Measurements from ENCODE around the gene DRAM1. TPM values are rescaled to one million over a fixed set of nuclear protein-coding genes. Genes with fewer than 3 reads are reported as not detected.

The DRAM1 gene
- total and polyA plus RNA-seq, 4 donors, result 4.0 to 5.3 (median 4.6) TPM

DNA sequence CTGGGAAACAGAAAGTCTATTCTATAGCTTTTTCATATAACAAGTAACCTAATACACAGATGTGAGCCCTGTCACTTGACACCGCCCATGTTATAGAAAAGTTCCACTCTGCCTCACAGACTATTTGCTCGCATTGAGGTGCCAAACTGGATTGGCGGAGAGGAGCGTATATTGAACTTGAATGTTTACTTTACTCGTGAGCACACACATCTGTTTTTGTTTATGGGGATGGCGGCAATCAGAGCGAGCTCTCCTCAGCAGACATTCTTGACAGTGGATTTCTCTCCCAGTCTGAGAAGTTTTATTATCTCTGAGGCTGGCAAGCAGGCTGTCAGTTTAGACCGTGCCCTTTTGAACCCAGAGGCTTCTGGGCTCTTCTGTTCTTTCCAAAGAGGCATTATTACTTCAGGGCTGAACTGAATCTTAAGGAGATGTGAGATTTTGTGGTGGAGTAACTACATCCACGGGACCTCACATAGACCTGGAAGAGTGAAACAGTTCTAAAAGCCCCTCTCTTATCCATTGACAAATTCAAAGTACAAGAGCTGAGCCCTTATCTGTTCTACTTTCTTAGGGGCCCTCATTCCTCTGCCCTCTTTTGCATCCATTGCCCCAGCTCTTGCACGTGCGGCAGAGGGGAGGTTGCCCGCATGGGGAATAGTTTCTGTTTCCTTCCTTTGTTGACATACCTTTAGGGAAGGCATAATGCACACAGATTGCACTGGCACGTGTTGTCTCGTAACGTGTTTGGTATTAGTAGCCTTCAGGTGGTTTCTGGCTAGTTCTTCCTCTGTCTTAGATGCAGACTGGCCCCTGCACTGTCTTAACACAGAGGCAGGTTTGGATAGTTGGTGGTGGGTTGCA is 68.2 kb downstream of the DRAM1 start:
- Histone ChIP-seq H3K27me3 (ENCODE audit: control insufficient read depth, insufficient read depth, low read length) (no peaks in the 10 kb centered on the region), H3K4me1 (ENCODE audit: control insufficient read depth, insufficient read depth, low read length) (no peaks in the 10 kb centered on the region), H3K9me3 (ENCODE audit: control insufficient read depth, insufficient read depth, low read length) (no peaks in the 10 kb centered on the region), H3K4me3 (ENCODE audit: low read depth, low read length) (no peak overlapping the region), H3K27ac (ENCODE audit: low read depth, low read length) (no peak overlapping the region), H3K36me3 (ENCODE audit: control insufficient read depth, insufficient read depth, low read length) (no peaks in the 10 kb centered on the region)
- DNase-seq (ENCODE audit: low read depth in 4 of 6, low spot score in 6 of 6), result no peak
- WGBS (ENCODE audit: insufficient coverage), result 65% methylated on average over 10 of the region's 15 CpGs

DNA sequence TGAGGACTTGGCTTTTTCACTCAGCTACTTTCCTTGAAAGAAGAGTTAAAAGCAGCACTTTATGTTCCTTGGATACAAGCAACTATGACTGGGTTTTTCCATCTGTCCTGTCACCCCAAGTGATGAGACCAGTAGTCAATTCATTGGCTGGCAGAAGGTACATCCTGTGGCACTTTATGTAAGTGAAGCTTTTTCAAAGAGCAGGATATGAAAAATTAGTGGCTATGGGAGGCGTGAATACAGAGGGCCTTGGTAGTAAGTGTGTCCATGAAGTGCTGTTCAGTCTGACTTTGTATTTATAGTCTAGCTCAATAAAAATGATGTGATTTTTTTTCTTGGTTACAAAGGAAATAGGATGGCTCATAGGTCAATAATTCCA is 68.8 kb downstream of the DRAM1 start:
- 100% methylated on average over 1 of the region's 1 CpG for WGBS (ENCODE audit: insufficient coverage)
- no peak for DNase-seq (ENCODE audit: low read depth in 4 of 6, low spot score in 6 of 6)
- no peaks in the 10 kb centered on the region for H3K9me3 ChIP-seq (ENCODE audit: control insufficient read depth, insufficient read depth, low read length)

DNA sequence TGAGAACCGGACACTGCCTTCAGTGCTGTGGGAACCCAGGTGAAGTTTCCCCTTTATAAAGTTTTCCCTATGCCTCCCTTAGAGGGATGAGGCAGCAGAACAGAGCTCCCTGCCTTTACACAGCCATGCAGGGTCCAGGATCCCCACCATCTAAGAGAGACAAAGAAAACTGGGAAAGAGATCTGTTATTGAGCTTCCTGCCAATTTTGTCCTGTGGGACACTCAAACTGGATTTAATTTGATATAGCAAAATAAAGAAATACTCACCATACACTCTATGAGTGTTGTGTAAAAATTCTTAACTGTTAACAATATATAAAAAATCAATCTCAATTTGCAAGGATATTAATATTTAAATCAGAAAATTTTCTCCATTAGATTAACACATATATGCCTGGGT is 69.9 kb downstream of the DRAM1 start:
- H3K27ac ChIP-seq (ENCODE audit: low read depth, low read length), result no peak overlapping the region
- H3K36me3 ChIP-seq (ENCODE audit: control insufficient read depth, insufficient read depth, low read length), result no peaks in the 10 kb centered on the region
- no peak overlapping the region for H3K4me3 ChIP-seq (ENCODE audit: low read depth, low read length)
- WGBS (ENCODE audit: insufficient coverage), result no CpG with 5 or more reads among the region's 1 CpG
- DNase-seq (ENCODE audit: low read depth in 4 of 6, low spot score in 6 of 6), result no peak
- no peaks in the 10 kb centered on the region for H3K9me3 ChIP-seq (ENCODE audit: control insufficient read depth, insufficient read depth, low read length)
- no peaks in the 10 kb centered on the region for H3K4me1 ChIP-seq (ENCODE audit: control insufficient read depth, insufficient read depth, low read length)
- no peaks in the 10 kb centered on the region for H3K27me3 ChIP-seq (ENCODE audit: control insufficient read depth, insufficient read depth, low read length)

More for the DNA sequence above, 68.8 kb downstream of the DRAM1 start:
- Histone ChIP-seq H3K36me3 (ENCODE audit: control insufficient read depth, insufficient read depth, low read length) (no peaks in the 10 kb centered on the region), H3K27ac (ENCODE audit: low read depth, low read length) (no peak overlapping the region), H3K27me3 (ENCODE audit: control insufficient read depth, insufficient read depth, low read length) (no peaks in the 10 kb centered on the region), H3K4me3 (ENCODE audit: low read depth, low read length) (no peak overlapping the region), H3K4me1 (ENCODE audit: control insufficient read depth, insufficient read depth, low read length) (no peaks in the 10 kb centered on the region)

DNA sequence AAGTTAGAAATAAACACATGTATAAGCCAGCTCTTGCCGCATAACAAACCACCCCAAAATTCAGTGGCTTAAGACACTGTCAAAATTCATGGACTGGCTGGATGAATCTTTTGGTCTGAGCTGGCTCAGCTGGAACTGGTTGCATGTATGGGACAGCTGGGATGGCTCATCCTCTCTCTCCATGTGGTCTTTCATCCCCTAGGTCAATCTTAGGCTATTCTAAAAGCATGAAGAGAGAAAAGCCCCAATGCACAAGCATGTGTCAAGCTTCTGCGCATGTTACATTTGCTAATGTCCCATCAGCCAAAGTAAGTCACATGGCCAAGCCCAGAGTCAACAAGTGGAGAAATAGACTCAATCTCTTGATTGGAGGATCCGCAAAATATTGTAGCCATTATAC is 71.0 kb downstream of the DRAM1 start:
- Histone ChIP-seq H3K36me3 (ENCODE audit: control insufficient read depth, insufficient read depth, low read length) (no peaks in the 10 kb centered on the region), H3K27ac (ENCODE audit: low read depth, low read length) (no peak overlapping the region), H3K27me3 (ENCODE audit: control insufficient read depth, insufficient read depth, low read length) (no peaks in the 10 kb centered on the region), H3K4me3 (ENCODE audit: low read depth, low read length) (no peak overlapping the region), H3K9me3 (ENCODE audit: control insufficient read depth, insufficient read depth, low read length) (no peaks in the 10 kb centered on the region), H3K4me1 (ENCODE audit: control insufficient read depth, insufficient read depth, low read length) (no peaks in the 10 kb centered on the region)
- DNase-seq (ENCODE audit: low read depth in 4 of 6, low spot score in 6 of 6), result no peak
- WGBS (ENCODE audit: insufficient coverage), result 93% methylated on average over 2 of the region's 3 CpGs

DNA sequence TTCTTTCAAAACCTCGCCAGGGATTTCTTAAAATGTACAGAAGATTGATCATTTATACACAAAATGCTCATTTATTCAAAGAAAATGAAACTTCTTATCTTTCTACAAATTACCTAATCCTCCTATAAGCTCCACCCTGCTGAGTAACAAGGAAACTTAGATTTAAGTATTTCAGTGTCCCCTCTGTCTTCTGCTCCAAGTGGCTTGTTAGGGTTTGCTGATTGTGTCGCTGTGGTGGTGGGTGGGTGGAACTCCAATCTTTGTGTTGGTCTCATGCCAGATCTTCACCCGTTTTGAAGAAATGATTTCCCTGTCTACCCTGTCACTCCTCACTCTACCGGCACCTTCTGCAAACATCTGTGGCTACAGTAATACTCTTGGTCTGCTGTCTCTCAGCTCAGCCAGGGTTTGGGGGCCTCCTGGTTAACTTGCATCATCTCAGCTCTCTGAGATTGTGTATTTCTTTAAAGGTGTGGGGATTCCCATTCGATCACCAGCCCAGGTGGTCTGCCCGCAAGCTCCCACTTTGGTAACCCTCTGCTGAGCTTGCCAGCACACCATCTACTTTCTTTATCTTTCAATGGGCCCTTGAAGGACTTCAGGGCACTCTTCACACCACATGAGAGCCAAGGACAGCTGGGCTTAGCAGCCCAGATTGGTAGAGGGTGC is 73.8 kb downstream of the DRAM1 start:
- H3K4me1 ChIP-seq (ENCODE audit: control insufficient read depth, insufficient read depth, low read length), result no peaks in the 10 kb centered on the region
- no peak overlapping the region for H3K4me3 ChIP-seq (ENCODE audit: low read depth, low read length)
- 90% methylated on average over 4 of the region's 6 CpGs for WGBS (ENCODE audit: insufficient coverage)
- no peaks in the 10 kb centered on the region for H3K36me3 ChIP-seq (ENCODE audit: control insufficient read depth, insufficient read depth, low read length)
- no peak overlapping the region for H3K27ac ChIP-seq (ENCODE audit: low read depth, low read length)
- H3K27me3 ChIP-seq (ENCODE audit: control insufficient read depth, insufficient read depth, low read length), result no peaks in the 10 kb centered on the region
- H3K9me3 ChIP-seq (ENCODE audit: control insufficient read depth, insufficient read depth, low read length), result no peaks in the 10 kb centered on the region
- no peak for DNase-seq (ENCODE audit: low read depth in 4 of 6, low spot score in 6 of 6)

DNA sequence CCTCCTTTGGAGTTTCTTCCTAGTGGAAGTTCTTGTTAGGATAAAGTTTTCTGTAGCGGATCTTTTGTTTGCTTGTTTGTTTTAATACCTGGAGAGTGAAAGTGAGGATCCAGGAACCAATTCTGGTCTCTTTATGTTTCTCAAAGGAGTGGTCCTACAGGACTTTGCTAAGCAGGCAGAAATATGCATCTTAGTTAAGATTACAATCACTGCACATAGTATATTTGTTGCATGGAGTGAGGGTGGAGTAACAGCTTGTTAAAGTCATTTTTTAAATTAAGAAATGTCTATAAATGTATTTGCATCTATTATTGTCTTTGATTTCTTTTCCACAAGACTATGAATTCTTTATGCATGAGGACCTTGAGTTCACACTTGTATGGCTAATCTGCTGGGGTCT is 76.7 kb downstream of the DRAM1 start:
- H3K4me3 ChIP-seq (ENCODE audit: low read depth, low read length), result no peak overlapping the region
- no peaks in the 10 kb centered on the region for H3K36me3 ChIP-seq (ENCODE audit: control insufficient read depth, insufficient read depth, low read length)
- WGBS (ENCODE audit: insufficient coverage), result 83% methylated on average over 1 of the region's 1 CpG
- no peaks in the 10 kb centered on the region for H3K4me1 ChIP-seq (ENCODE audit: control insufficient read depth, insufficient read depth, low read length)
- no peak for DNase-seq (ENCODE audit: low read depth in 4 of 6, low spot score in 6 of 6)
- H3K27me3 ChIP-seq (ENCODE audit: control insufficient read depth, insufficient read depth, low read length), result no peaks in the 10 kb centered on the region
- no peaks in the 10 kb centered on the region for H3K9me3 ChIP-seq (ENCODE audit: control insufficient read depth, insufficient read depth, low read length)
- no peak overlapping the region for H3K27ac ChIP-seq (ENCODE audit: low read depth, low read length)

DNA sequence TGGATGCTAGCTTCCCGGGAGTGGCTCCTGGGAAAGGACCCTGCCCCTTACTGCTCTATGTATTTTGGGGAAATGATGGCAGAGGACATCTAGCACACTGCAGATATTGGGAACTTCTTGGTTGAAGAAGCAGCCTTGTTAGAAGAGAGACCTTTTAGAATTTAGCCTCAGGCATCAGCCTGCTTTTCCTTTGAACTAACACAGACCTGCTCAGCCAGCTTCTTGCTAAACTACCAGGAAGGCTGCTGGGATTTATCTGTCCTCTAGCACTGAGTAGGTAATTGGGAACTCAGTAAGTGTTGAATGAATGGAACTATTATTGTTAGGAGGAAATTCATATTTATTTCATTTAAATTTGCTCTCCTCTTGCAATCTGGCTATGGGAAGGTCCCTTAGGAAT is 77.3 kb downstream of the DRAM1 start:
- Histone ChIP-seq H3K9me3 (ENCODE audit: control insufficient read depth, insufficient read depth, low read length) (no peaks in the 10 kb centered on the region), H3K4me3 (ENCODE audit: low read depth, low read length) (no peak overlapping the region), H3K27me3 (ENCODE audit: control insufficient read depth, insufficient read depth, low read length) (no peaks in the 10 kb centered on the region), H3K4me1 (ENCODE audit: control insufficient read depth, insufficient read depth, low read length) (no peaks in the 10 kb centered on the region), H3K36me3 (ENCODE audit: control insufficient read depth, insufficient read depth, low read length) (no peaks in the 10 kb centered on the region), H3K27ac (ENCODE audit: low read depth, low read length) (no peak overlapping the region)
- no peak for DNase-seq (ENCODE audit: low read depth in 4 of 6, low spot score in 6 of 6)
- WGBS (ENCODE audit: insufficient coverage), result 100% methylated on average over 1 of the region's 1 CpG

DNA sequence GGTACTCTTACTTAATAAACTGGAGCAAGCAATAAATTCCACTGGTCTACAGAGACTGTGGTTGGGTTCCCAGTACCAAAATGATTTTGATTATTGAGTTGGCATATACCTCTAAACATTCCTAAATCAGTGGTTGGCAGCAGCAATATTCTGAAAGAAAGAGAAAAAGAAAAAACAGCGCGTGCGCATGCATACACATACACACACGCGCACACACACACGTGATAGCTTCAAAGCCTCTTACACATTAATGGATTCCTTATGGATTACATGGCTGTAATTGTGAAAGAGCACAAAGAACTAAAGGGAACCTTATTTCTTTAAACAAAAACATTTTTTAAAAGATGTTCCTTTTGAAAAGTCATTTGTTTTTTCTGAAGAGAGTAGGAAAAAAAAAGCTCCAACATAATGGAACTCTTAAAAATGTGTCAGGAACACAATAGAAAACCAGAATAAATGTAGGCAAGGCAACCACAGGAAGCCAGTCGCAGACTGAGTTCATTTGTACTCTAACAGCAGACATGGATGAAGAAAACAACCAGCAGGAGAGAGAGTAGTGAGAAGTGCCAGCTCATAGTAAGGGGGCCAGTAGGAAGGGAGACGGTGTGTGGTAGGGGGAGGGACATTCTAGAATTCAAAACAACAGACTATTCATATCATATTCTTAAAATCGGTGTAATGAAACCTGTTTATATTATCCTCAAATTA is 80.0 kb downstream of the DRAM1 start:
- H3K27ac ChIP-seq (ENCODE audit: low read depth, low read length), result no peak overlapping the region
- WGBS (ENCODE audit: insufficient coverage), result 17% methylated on average over 1 of the region's 9 CpGs
- no peaks in the 10 kb centered on the region for H3K36me3 ChIP-seq (ENCODE audit: control insufficient read depth, insufficient read depth, low read length)
- no peak overlapping the region for H3K4me3 ChIP-seq (ENCODE audit: low read depth, low read length)
- peak in 1 of 6 donors; percentile 57 for DNase-seq (ENCODE audit: low read depth in 4 of 6, low spot score in 6 of 6)
- no peaks in the 10 kb centered on the region for H3K27me3 ChIP-seq (ENCODE audit: control insufficient read depth, insufficient read depth, low read length)
- no peaks in the 10 kb centered on the region for H3K9me3 ChIP-seq (ENCODE audit: control insufficient read depth, insufficient read depth, low read length)
- no peaks in the 10 kb centered on the region for H3K4me1 ChIP-seq (ENCODE audit: control insufficient read depth, insufficient read depth, low read length)

DNA sequence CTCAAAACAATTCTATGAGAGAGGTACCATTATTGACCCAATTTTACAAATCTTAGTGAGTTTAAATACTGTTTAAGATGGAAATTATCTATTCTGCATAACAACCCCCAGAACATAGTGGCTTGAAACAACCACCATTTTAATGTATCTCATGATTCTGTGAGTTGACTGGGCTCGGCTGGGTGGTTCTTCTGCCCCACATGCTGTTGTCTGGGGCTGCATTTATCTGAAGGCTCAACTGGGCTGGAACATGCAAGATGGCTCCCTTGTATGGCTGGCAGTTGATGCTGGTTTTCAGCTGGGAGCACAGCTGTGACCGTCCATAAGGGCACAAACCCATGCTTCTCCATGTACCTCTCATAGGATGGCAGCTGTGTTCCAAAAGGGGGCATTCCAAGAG is 82.2 kb downstream of the DRAM1 start:
- WGBS (ENCODE audit: insufficient coverage), result 100% methylated on average over 2 of the region's 2 CpGs
- H3K36me3 ChIP-seq (ENCODE audit: control insufficient read depth, insufficient read depth, low read length), result no peaks in the 10 kb centered on the region
- H3K27ac ChIP-seq (ENCODE audit: low read depth, low read length), result no peak overlapping the region
- no peak for DNase-seq (ENCODE audit: low read depth in 4 of 6, low spot score in 6 of 6)
- H3K27me3 ChIP-seq (ENCODE audit: control insufficient read depth, insufficient read depth, low read length), result no peaks in the 10 kb centered on the region
- H3K4me3 ChIP-seq (ENCODE audit: low read depth, low read length), result no peak overlapping the region
- no peaks in the 10 kb centered on the region for H3K4me1 ChIP-seq (ENCODE audit: control insufficient read depth, insufficient read depth, low read length)
- H3K9me3 ChIP-seq (ENCODE audit: control insufficient read depth, insufficient read depth, low read length), result no peaks in the 10 kb centered on the region
